GM20000 (cell line): Measurements from ENCODE around the gene LRRC4C.

Experiments used
- DNase-seq: peaks from one replicate; pipeline ENCODE4 v3.0.0; 2012; ENCODE audit warnings: low spot score
- TF ChIP-seq, protein P1 (sequence below): IDR thresholded peaks from 2 replicates; pipeline ENCODE4 v1.5.1; 2012; ENCODE audit warnings: mild to moderate bottlenecking, control low read depth; ENCODE audit errors: extremely low read depth, missing control alignments

LRRC4C gene

DNA sequence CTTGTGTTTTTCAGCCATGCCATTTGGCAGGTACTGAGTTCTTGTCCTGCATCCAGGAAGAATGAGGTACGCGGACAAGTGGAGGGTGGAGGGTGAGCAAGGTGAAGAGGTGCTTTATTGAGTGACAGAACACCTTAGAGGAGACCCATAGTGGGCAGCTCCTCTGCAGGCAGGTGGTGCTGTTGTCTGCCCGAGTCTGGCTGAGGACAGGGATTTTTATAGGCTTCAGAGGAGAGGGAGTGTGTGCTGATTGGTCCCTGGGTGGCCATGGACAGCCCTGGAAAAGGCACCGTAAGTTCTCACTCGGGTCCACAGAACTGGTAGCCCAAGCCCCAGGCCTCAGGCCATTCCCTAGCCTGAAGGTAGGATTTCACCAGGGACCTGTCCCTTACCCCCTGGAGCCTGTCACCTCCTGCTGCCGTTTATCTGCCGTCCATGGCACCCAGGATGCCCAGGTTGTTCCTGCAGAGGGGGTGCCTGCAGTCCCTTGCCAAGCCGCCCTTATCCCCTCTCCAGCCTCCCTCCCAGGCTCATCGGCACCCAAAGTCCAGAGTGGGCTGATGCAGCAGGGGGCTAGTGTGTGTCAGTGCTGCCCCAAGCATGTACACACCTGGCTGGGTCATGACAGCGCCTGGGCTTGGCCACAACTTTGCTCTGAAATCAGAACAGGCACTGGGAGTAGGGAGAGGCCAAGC, 213.6 kb downstream of the LRRC4C start:
- no peak for DNase-seq
- TF ChIP-seq, protein P1, sequence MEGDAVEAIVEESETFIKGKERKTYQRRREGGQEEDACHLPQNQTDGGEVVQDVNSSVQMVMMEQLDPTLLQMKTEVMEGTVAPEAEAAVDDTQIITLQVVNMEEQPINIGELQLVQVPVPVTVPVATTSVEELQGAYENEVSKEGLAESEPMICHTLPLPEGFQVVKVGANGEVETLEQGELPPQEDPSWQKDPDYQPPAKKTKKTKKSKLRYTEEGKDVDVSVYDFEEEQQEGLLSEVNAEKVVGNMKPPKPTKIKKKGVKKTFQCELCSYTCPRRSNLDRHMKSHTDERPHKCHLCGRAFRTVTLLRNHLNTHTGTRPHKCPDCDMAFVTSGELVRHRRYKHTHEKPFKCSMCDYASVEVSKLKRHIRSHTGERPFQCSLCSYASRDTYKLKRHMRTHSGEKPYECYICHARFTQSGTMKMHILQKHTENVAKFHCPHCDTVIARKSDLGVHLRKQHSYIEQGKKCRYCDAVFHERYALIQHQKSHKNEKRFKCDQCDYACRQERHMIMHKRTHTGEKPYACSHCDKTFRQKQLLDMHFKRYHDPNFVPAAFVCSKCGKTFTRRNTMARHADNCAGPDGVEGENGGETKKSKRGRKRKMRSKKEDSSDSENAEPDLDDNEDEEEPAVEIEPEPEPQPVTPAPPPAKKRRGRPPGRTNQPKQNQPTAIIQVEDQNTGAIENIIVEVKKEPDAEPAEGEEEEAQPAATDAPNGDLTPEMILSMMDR, result no peak

GRCh38 chr11:41245184-41245583, 214.3 kb downstream of the LRRC4C start:
- no peak for DNase-seq
- TF ChIP-seq, protein P1, result no peak

GRCh38 chr11:41237382-41237781, 222.1 kb downstream of the LRRC4C start:
- TF ChIP-seq, protein P1, result no peak
- DNase-seq, result no peak

DNA sequence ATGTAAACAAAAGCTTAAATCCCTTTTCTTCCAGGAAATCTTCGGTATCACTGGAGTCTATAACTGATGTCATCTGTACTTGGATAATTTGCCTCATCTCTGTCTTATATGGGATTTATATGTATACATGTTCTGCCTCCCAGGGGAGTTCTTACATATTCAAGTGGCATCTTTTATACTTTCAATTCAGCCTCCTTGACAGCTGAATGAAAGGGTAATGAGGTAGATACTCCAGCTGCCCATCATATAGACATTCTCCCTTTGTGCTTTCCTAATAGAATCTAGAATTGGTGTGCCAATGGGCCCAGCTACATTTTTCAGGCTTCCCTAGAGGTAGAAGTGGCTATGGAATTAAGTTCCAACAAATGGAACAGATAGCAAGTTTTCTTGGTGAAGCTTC, 223.8 kb downstream of the LRRC4C start:
- no peak for DNase-seq

GRCh38 chr11:41225856-41226633, 233.4 kb downstream of the LRRC4C start:
- TF ChIP-seq, protein P1, result no peak
- DNase-seq, result no peak

More for the DNA sequence above, 223.8 kb downstream of the LRRC4C start:
- TF ChIP-seq, protein P1, result no peak

DNA sequence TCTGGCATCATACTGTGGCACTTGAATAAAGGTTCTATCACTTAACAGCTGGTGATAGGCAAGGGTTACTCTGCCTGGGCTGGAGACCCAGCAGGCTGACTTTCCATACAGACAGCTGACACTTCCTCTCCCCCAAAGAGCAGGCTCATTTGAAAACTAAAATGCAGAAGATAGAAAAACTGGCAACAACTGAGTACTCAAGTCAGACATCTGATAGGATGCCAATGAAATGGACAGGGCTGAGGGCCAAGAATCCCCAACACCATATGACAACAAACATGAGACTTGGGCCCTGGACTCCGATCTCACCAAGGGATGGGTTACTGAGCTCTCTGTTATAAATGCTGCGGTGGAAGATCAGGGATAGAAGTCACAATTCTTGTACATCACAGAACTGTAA, 237.2 kb downstream of the LRRC4C start:
- DNase-seq, result no peak
- TF ChIP-seq, protein P1, result no peak

DNA sequence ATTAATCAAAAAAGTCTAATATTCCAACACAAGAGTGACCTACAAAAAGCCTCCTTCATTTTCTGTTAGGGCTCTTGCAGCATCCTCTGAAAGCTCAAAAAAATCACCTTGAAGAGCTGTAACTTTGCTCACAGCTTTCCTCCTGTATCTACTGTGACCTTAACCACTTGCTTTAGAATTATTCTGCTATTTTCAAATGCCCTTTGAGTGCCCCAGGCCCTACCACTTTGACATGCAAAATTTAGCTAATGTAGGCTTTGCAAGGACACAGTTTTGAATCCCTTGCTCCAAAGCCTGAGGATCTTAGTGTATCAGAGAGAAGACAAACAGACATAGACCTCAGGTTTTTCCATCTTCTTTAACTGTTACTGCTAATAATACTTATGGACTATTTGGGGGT, 253.1 kb downstream of the LRRC4C start:
- no peak for DNase-seq
- TF ChIP-seq, protein P1, result no peak
